WTC11 (cell line): ENCODE measurements around the gene ZMYND15. TPM values are rescaled to one million over a fixed set of nuclear protein-coding genes. Genes with fewer than 3 reads are reported as not detected.

Experiments
- ATAC-seq: fragments of 200-7000 bp; cut with Tn5 transposase; 2 replicates; pipeline ENCODE4 v1.10.0; 2021; ENCODE audit warnings: mild to moderate bottlenecking, moderate library complexity
- CTCF ChIA-PET: fragments of 300-600 bp; sonication (Branson Sonifier 250); formaldehyde crosslinking; loops from one replicate; lab custom pipeline; 2021; ENCODE audit warnings: antibody characterized with exemption; lab: Charles Lee
- POLR2A ChIA-PET: fragments of 350-600 bp; sonication (Branson Sonifier 250); formaldehyde crosslinking; loops from one replicate; lab custom pipeline; 2021; ENCODE audit warnings: antibody characterized with exemption; lab: Charles Lee
- DNase-seq: peaks from one replicate; pipeline ENCODE4 v3.0.0; 2021; ENCODE audit warnings: low spot score
- H3K27ac Mint-ChIP-seq: 2 replicates; pipeline ENCODE4 v1.8.0; 2021; ENCODE audit warnings: mixed read lengths
- H3K27me3 Mint-ChIP-seq: 2 replicates; pipeline ENCODE4 v1.8.0; 2021; ENCODE audit warnings: low read depth, mild to moderate bottlenecking, moderate library complexity, mixed read lengths
- H3K36me3 Mint-ChIP-seq: 2 replicates; pipeline ENCODE4 v1.8.0; 2021; ENCODE audit warnings: mixed read lengths
- H3K4me1 Mint-ChIP-seq: 2 replicates; pipeline ENCODE4 v1.8.0; 2022; ENCODE audit warnings: mixed read lengths
- H3K4me3 Mint-ChIP-seq: 2 replicates; pipeline ENCODE4 v1.8.0; 2021; ENCODE audit warnings: mild to moderate bottlenecking, moderate library complexity, mixed read lengths
- H3K9me3 Mint-ChIP-seq: 2 replicates; pipeline ENCODE4 v1.8.0; 2021; ENCODE audit warnings: mixed read lengths
- FOXK1 ChIP-seq: sonication (generic); formaldehyde crosslinking; IDR thresholded peaks from 2 replicates; pipeline ENCODE4 v1.8.0; 2022; ENCODE audit warnings: mild to moderate bottlenecking, moderate library complexity, missing genetic modification reagents
- HMGA2 ChIP-seq: fragments of 250-450 bp; sonication (Bioruptor Pico); IDR thresholded peaks from 2 replicates; pipeline ENCODE4 v1.4.0; 2021; ENCODE audit warnings: mild to moderate bottlenecking, moderate library complexity
- JAZF1 ChIP-seq: fragments of 250-450 bp; sonication (Bioruptor Pico); IDR thresholded peaks from 2 replicates; pipeline ENCODE4 v1.9.0; 2021; ENCODE audit warnings: moderate library complexity, mild to moderate bottlenecking, inconsistent platforms
- JUN ChIP-seq: sonication (generic); formaldehyde crosslinking; IDR thresholded peaks from 2 replicates; pipeline ENCODE4 v1.8.0; 2023; ENCODE audit warnings: mild to moderate bottlenecking, missing genetic modification reagents
- MXD4 ChIP-seq: fragments of 250-450 bp; sonication (Bioruptor Pico); IDR thresholded peaks from 2 replicates; pipeline ENCODE4 v1.8.0; 2021; ENCODE audit warnings: mild to moderate bottlenecking, moderate library complexity, borderline replicate concordance
- MYBL2 ChIP-seq: sonication (generic); formaldehyde crosslinking; IDR thresholded peaks from 2 replicates; pipeline ENCODE4 v1.8.1; 2023; ENCODE audit warnings: mild to moderate bottlenecking, moderate library complexity, missing genetic modification reagents
- NR2C2 ChIP-seq: sonication (generic); formaldehyde crosslinking; IDR thresholded peaks from 2 replicates; pipeline ENCODE4 v1.8.0; 2022; ENCODE audit warnings: mild to moderate bottlenecking, missing genetic modification reagents
- NR3C1 ChIP-seq: sonication (generic); formaldehyde crosslinking; conservative IDR thresholded peaks from 2 replicates; pipeline ENCODE4 v1.8.1; 2023; ENCODE audit warnings: low read depth, mild to moderate bottlenecking, missing genetic modification reagents
- OVOL2 ChIP-seq: fragments of 250-450 bp; sonication (Bioruptor Pico); IDR thresholded peaks from 2 replicates; pipeline ENCODE4 v1.9.0; 2021; ENCODE audit warnings: mild to moderate bottlenecking, borderline replicate concordance
- SMAD3 ChIP-seq: sonication (generic); formaldehyde crosslinking; IDR thresholded peaks from 2 replicates; pipeline ENCODE4 v1.8.0; 2022; ENCODE audit warnings: missing genetic modification reagents, mild to moderate bottlenecking, borderline replicate concordance
- TEAD4 ChIP-seq: sonication (generic); formaldehyde crosslinking; IDR thresholded peaks from 2 replicates; pipeline ENCODE4 v1.8.0; 2022; ENCODE audit warnings: mild to moderate bottlenecking, missing genetic modification reagents
- ZNF138 ChIP-seq: sonication (generic); formaldehyde crosslinking; conservative IDR thresholded peaks from 2 replicates; pipeline ENCODE4 v1.8.1; 2022; ENCODE audit warnings: mild to moderate bottlenecking, moderate library complexity, missing genetic modification reagents
- ZNF219 ChIP-seq: sonication (generic); formaldehyde crosslinking; IDR thresholded peaks from 2 replicates; pipeline ENCODE4 v1.8.0; 2023; ENCODE audit warnings: missing genetic modification reagents, mild to moderate bottlenecking, borderline replicate concordance
- ZNF671 ChIP-seq: fragments of 250-450 bp; sonication (Bioruptor Pico); IDR thresholded peaks from 2 replicates; pipeline ENCODE4 v1.8.0; 2021; ENCODE audit warnings: mild to moderate bottlenecking
- total RNA-seq: library from RNA; stranded (reverse); gene quantifications from 3 replicates; pipeline ENCODE4 v1.2.3, GENCODE V29; 2021
- TF ChIP-seq, protein P1 (sequence below): sonication (generic); formaldehyde crosslinking; conservative IDR thresholded peaks from 2 replicates; pipeline ENCODE4 v1.8.1; 2023; ENCODE audit warnings: mild to moderate bottlenecking, low read depth, missing genetic modification reagents, moderate library complexity
- TF ChIP-seq, protein P2 (sequence below): sonication (generic); formaldehyde crosslinking; IDR thresholded peaks from 2 replicates; pipeline ENCODE4 v1.8.1; 2022; ENCODE audit warnings: mild to moderate bottlenecking, moderate library complexity, missing genetic modification reagents
- TF ChIP-seq, protein P3 (sequence below): sonication (generic); formaldehyde crosslinking; IDR thresholded peaks from 2 replicates; pipeline ENCODE4 v1.8.1; 2022; ENCODE audit warnings: low read depth, missing genetic modification reagents, borderline replicate concordance
- TF ChIP-seq, protein P4 (sequence below): fragments of 250-450 bp; sonication (Bioruptor Pico); IDR thresholded peaks from 2 replicates; pipeline ENCODE4 v1.8.0; 2021; ENCODE audit warnings: mild to moderate bottlenecking

ZMYND15 gene
- total RNA-seq, 1 experiment from 2014 or later: 0.63 TPM

DNA sequence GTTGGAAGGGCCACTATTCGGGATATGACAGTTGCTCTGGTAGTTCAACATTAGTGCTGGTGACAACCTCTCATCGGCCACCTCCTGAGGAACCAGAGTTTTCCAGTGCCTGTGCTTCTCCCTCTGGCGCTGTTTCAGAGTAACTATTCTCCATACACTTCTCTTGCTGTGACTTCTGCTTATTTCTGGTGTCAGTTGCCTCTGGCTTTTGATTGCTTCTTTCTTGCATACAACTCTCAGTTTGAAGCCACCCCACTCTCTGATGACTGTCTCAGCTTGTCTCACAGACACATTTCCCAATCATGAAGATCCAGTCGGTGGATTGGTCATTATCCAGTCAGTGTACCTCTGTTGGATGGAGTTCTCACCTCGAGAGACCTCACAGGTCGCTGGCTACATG lies 28.7 kb downstream of the ZMYND15 start:
- ATAC-seq: no peak
- H3K9me3 Mint-ChIP-seq: no peaks in the 10 kb centered on the region
- no peak for TF ChIP-seq SMAD3
- no peak for TF ChIP-seq MXD4
- no peak for TF ChIP-seq HMGA2 (CRISPR knock-in tag)
- TF ChIP-seq, protein P1, sequence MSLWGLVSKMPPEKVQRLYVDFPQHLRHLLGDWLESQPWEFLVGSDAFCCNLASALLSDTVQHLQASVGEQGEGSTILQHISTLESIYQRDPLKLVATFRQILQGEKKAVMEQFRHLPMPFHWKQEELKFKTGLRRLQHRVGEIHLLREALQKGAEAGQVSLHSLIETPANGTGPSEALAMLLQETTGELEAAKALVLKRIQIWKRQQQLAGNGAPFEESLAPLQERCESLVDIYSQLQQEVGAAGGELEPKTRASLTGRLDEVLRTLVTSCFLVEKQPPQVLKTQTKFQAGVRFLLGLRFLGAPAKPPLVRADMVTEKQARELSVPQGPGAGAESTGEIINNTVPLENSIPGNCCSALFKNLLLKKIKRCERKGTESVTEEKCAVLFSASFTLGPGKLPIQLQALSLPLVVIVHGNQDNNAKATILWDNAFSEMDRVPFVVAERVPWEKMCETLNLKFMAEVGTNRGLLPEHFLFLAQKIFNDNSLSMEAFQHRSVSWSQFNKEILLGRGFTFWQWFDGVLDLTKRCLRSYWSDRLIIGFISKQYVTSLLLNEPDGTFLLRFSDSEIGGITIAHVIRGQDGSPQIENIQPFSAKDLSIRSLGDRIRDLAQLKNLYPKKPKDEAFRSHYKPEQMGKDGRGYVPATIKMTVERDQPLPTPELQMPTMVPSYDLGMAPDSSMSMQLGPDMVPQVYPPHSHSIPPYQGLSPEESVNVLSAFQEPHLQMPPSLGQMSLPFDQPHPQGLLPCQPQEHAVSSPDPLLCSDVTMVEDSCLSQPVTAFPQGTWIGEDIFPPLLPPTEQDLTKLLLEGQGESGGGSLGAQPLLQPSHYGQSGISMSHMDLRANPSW (CRISPR knock-in tag): no peak
- no peak for TF ChIP-seq ZNF138 (CRISPR knock-in tag)
- no peak for TF ChIP-seq ZNF671 (CRISPR knock-in tag)
- no peak for TF ChIP-seq OVOL2 (CRISPR knock-in tag)
- no peak for TF ChIP-seq ZNF219 (CRISPR knock-in tag)
- no peak for TF ChIP-seq NR2C2 (CRISPR knock-in tag)
- TF ChIP-seq, protein P2, sequence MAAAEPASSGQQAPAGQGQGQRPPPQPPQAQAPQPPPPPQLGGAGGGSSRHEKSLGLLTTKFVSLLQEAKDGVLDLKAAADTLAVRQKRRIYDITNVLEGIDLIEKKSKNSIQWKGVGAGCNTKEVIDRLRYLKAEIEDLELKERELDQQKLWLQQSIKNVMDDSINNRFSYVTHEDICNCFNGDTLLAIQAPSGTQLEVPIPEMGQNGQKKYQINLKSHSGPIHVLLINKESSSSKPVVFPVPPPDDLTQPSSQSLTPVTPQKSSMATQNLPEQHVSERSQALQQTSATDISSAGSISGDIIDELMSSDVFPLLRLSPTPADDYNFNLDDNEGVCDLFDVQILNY (CRISPR knock-in tag): no peak
- no peak for TF ChIP-seq JUN (CRISPR knock-in tag)
- TF ChIP-seq, all 79 proteins: peak for 0
- no peak for DNase-seq
- Mint-ChIP-seq H3K27ac (no peak overlapping the region), H3K27me3 (no peaks in the 10 kb centered on the region), H3K4me3 (no peak overlapping the region), H3K4me1 (no peaks in the 10 kb centered on the region), H3K36me3 (no peaks in the 10 kb centered on the region)
- ChIA-PET CTCF (interaction anchor here (0.9 kb wide), 1 partner anchor 36 kb away, joined by 3 read pairs; no protein-coding TSS in a partner anchor), POLR2A (no interaction called here)

DNA sequence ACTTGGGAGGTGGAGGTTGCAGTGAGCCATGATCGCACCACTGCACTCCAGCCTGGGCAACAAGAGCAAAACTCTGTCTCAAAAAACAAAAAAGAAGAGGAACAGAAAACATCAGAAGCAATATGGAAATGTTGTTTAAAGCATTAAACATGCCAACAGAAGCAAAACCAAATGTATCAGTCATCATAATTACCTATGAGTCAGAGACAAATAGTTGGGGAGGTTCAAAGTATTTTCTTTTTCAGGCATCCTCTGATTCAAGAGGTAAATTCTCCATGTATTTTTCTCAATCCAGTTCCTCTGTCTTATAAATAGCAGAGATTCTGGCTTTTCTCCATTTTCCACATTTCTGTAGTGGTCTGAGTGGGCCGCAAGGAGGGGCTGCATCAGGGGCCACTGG lies 30.0 kb downstream of the ZMYND15 start:
- H3K4me1 Mint-ChIP-seq: no peaks in the 10 kb centered on the region
- H3K4me3 Mint-ChIP-seq: no peak overlapping the region
- H3K36me3 Mint-ChIP-seq: no peaks in the 10 kb centered on the region
- TF ChIP-seq JAZF1 (CRISPR knock-in tag) (no peak), MYBL2 (CRISPR knock-in tag) (no peak), TEAD4 (CRISPR knock-in tag) (no peak), NR3C1 (CRISPR knock-in tag) (no peak), FOXK1 (no peak)
- TF ChIP-seq, protein P3, sequence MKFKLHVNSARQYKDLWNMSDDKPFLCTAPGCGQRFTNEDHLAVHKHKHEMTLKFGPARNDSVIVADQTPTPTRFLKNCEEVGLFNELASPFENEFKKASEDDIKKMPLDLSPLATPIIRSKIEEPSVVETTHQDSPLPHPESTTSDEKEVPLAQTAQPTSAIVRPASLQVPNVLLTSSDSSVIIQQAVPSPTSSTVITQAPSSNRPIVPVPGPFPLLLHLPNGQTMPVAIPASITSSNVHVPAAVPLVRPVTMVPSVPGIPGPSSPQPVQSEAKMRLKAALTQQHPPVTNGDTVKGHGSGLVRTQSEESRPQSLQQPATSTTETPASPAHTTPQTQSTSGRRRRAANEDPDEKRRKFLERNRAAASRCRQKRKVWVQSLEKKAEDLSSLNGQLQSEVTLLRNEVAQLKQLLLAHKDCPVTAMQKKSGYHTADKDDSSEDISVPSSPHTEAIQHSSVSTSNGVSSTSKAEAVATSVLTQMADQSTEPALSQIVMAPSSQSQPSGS (CRISPR knock-in tag): no peak
- TF ChIP-seq, protein P4, sequence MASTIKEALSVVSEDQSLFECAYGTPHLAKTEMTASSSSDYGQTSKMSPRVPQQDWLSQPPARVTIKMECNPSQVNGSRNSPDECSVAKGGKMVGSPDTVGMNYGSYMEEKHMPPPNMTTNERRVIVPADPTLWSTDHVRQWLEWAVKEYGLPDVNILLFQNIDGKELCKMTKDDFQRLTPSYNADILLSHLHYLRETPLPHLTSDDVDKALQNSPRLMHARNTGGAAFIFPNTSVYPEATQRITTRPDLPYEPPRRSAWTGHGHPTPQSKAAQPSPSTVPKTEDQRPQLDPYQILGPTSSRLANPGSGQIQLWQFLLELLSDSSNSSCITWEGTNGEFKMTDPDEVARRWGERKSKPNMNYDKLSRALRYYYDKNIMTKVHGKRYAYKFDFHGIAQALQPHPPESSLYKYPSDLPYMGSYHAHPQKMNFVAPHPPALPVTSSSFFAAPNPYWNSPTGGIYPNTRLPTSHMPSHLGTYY (CRISPR knock-in tag): no peak
- peaks cover 4% of the 10 kb centered on the region; the same call in 1 of the 2 replicates for H3K27me3 Mint-ChIP-seq
- no peaks in the 10 kb centered on the region for H3K9me3 Mint-ChIP-seq
- ChIA-PET POLR2A (no interaction called here), CTCF (interaction anchor here (0.7 kb wide), 1 partner anchor 12 kb away, joined by 3 read pairs; no protein-coding TSS in a partner anchor)
- ATAC-seq (no peak), DNase-seq (no peak)
- H3K27ac Mint-ChIP-seq: no peak overlapping the region
